Neural crest cell (in vitro differentiated cells): ENCODE results near the gene SLC38A10. TPM values are rescaled to one million over a fixed set of nuclear protein-coding genes. Genes with fewer than 3 reads are reported as not detected.

Source experiments
- DNase-seq: peaks from one replicate; pipeline ENCODE4 v3.0.0; 2021; ENCODE audit warnings: low read depth, mixed read lengths, low spot score
- H3K27ac Mint-ChIP-seq: one replicate; pipeline ENCODE4 v1.8.0; 2021; ENCODE audit warnings: mild to moderate bottlenecking, mixed read lengths; ENCODE audit not compliant: unreplicated experiment
- H3K27me3 Mint-ChIP-seq: 2 replicates; pipeline ENCODE4 v1.8.0; 2021; ENCODE audit warnings: low read depth, mild to moderate bottlenecking, mixed read lengths
- H3K36me3 Mint-ChIP-seq: 2 replicates; pipeline ENCODE4 v1.8.0; 2021; ENCODE audit warnings: low read depth, mild to moderate bottlenecking, mixed read lengths
- H3K4me1 Mint-ChIP-seq: 2 replicates; pipeline ENCODE4 v1.8.0; 2021; ENCODE audit warnings: mixed read lengths
- H3K4me3 Mint-ChIP-seq: one replicate; pipeline ENCODE4 v1.8.0; 2021; ENCODE audit warnings: mild to moderate bottlenecking, mixed read lengths
- H3K9me3 Mint-ChIP-seq: 2 replicates; pipeline ENCODE4 v1.8.0; 2021; ENCODE audit warnings: mixed read lengths
- CTCF ChIP-seq: fragments of 200-600 bp; sonication (generic); conservative IDR thresholded peaks from 2 replicates; pipeline ENCODE4 v1.5.0; 2021; ENCODE audit warnings: antibody characterized with exemption, mild to moderate bottlenecking
- total RNA-seq: library from RNA; stranded (reverse); gene quantifications from 2 replicates; pipeline ENCODE4 v1.2.1, GENCODE V29; 2021

SLC38A10 gene
- total RNA-seq, 1 donor from 2014 or later: 63.3 TPM

GRCh38 chr17:81222620-81222905 is 72.5 kb downstream of the SLC38A10 start:
- Mint-ChIP-seq H3K9me3 (no peaks in the 10 kb centered on the region), H3K4me1 (peaks cover 18% of the 10 kb centered on the region), H3K27ac (no peak overlapping the region), H3K27me3 (peaks cover 2% of the 10 kb centered on the region), H3K4me3 (peak overlapping the region; percentile 88), H3K36me3 (peaks cover under 1% of the 10 kb centered on the region)
- no peak for TF ChIP-seq CTCF
- DNase-seq: no peak

- no peak for TF ChIP-seq CTCF
- no peak overlapping the region for H3K27ac Mint-ChIP-seq
- H3K36me3 Mint-ChIP-seq: no peaks in the 10 kb centered on the region
- no peaks in the 10 kb centered on the region for H3K9me3 Mint-ChIP-seq
- peaks cover 18% of the 10 kb centered on the region for H3K4me1 Mint-ChIP-seq
- H3K4me3 Mint-ChIP-seq: peak overlapping the region; percentile 83
- H3K27me3 Mint-ChIP-seq: peaks cover 2% of the 10 kb centered on the region
- no peak for DNase-seq
Measured at GRCh38 chr17:81221842-81222619, 73.1 kb downstream of the SLC38A10 start.

DNA sequence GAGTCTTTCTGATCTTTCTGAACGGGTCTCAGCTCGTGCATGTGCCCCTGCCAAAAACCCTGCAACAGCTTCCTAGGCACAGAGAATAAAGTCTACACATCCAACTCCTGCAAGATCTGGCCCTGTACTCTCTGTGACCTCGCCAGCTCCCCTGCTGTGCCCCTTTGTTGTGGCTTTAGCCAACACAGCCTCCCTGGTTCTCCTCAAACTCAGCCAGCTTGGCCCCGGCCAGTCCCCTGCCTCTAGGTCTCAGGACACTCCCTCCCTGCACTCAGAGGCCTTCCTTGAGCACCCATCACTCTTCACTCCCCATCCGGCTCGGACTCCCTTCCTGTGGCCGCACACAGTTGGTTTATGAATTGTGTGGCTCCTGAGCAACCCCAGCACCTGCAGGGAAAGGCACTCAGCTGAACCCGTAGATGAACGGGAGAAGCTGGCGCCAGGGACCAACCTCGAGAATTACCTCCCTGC is 73.7 kb downstream of the SLC38A10 start:
- TF ChIP-seq CTCF: no peak
- peaks cover 18% of the 10 kb centered on the region for H3K4me1 Mint-ChIP-seq
- DNase-seq: no peak
- no peaks in the 10 kb centered on the region for H3K9me3 Mint-ChIP-seq
- H3K27me3 Mint-ChIP-seq: peaks cover 2% of the 10 kb centered on the region
- H3K4me3 Mint-ChIP-seq: peak overlapping the region; percentile 83
- H3K27ac Mint-ChIP-seq: peak overlapping the region; percentile 85
- H3K36me3 Mint-ChIP-seq: no peaks in the 10 kb centered on the region

GRCh38 chr17:81219476-81220180 is 75.5 kb downstream of the SLC38A10 start:
- peaks cover 2% of the 10 kb centered on the region for H3K27me3 Mint-ChIP-seq
- no peak for TF ChIP-seq CTCF
- H3K9me3 Mint-ChIP-seq: no peaks in the 10 kb centered on the region
- no peaks in the 10 kb centered on the region for H3K36me3 Mint-ChIP-seq
- H3K4me3 Mint-ChIP-seq: peak overlapping the region; percentile 47
- H3K4me1 Mint-ChIP-seq: peaks cover 18% of the 10 kb centered on the region
- H3K27ac Mint-ChIP-seq: no peak overlapping the region
- DNase-seq: no peak

GRCh38 chr17:81218991-81219390 is 76.1 kb downstream of the SLC38A10 start:
- Mint-ChIP-seq H3K9me3 (no peaks in the 10 kb centered on the region), H3K4me3 (no peak overlapping the region), H3K27me3 (peaks cover 2% of the 10 kb centered on the region), H3K4me1 (peaks cover 17% of the 10 kb centered on the region), H3K27ac (no peak overlapping the region), H3K36me3 (no peaks in the 10 kb centered on the region)
- TF ChIP-seq CTCF: no peak
- DNase-seq: no peak
